ENCODE measurements around the gene ANHX.

ANHX gene

GRCh38 chr12:133180669-133181068 is 55.0 kb downstream of the ANHX start:
- TF ChIP-seq CEBPB (IDR thresholded peaks at IDR 0.05) (peak; percentile 18; the same call in 1 of the 2 replicates), CREB1 (IDR thresholded peaks at IDR 0.05; ENCODE audit: low read depth) (no peak)

DNA sequence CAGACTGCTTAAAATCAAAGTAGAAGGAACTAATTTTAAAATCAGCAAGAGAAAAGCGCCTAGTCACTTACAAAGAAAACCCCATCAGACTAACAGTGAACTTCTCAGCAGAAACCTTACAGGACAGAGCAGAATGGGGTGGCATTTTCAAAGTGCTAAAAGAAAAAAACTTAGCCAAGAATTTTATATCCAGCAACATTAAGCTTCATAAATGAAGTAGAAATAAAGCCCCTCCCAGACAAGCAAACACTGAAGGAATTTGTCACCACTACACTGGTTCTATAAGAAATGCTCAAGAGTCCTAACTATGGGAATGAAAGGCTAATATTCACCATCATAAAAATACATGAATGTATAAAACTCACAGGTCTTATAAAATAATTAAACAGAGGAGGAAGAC is 60.8 kb downstream of the ANHX start:
- TF ChIP-seq TAF1 (IDR thresholded peaks at IDR 0.05; ENCODE audit: low read depth), result no peak
- TF ChIP-seq USF1 (IDR thresholded peaks at IDR 0.05), result no peak
- no peak for TF ChIP-seq YY1 (IDR thresholded peaks at IDR 0.05; ENCODE audit: low read depth)
- TF ChIP-seq CREB1 (IDR thresholded peaks at IDR 0.05; ENCODE audit: low read depth), result no peak
- no peak for TF ChIP-seq EP300 (IDR thresholded peaks at IDR 0.05; ENCODE audit: borderline replicate concordance)
- no peak for TF ChIP-seq TCF12 (IDR thresholded peaks at IDR 0.05; ENCODE audit: low read depth)
- no peak for TF ChIP-seq RAD21 (IDR thresholded peaks at IDR 0.05; ENCODE audit: low read depth)
- TF ChIP-seq CEBPB (IDR thresholded peaks at IDR 0.05), result no peak
- TF ChIP-seq NFIC (IDR thresholded peaks at IDR 0.05), result no peak
- no peak for TF ChIP-seq REST (IDR thresholded peaks at IDR 0.05; ENCODE audit: low read depth)
- no peak for TF ChIP-seq MAX (IDR thresholded peaks at IDR 0.05)
- no peak for TF ChIP-seq TEAD4 (IDR thresholded peaks at IDR 0.05)
- TF ChIP-seq EGR1 (IDR thresholded peaks at IDR 0.05), result no peak
- TF ChIP-seq FOXM1 (IDR thresholded peaks at IDR 0.05; ENCODE audit: borderline replicate concordance, low read depth), result no peak
- no peak for TF ChIP-seq ZBTB7A (IDR thresholded peaks at IDR 0.05; ENCODE audit: low read depth)

- no peak for TF ChIP-seq ZBTB7A (IDR thresholded peaks at IDR 0.05; ENCODE audit: low read depth)
- TF ChIP-seq USF1 (IDR thresholded peaks at IDR 0.05), result no peak
- no peak for TF ChIP-seq NFIC (IDR thresholded peaks at IDR 0.05)
- no peak for TF ChIP-seq YY1 (IDR thresholded peaks at IDR 0.05; ENCODE audit: low read depth)
- TF ChIP-seq CREB1 (IDR thresholded peaks at IDR 0.05; ENCODE audit: low read depth), result no peak
- TF ChIP-seq CEBPB (IDR thresholded peaks at IDR 0.05), result no peak
- no peak for TF ChIP-seq EGR1 (IDR thresholded peaks at IDR 0.05)
Measured at GRCh38 chr12:133172491-133172890, 63.2 kb downstream of the ANHX start.

Data from Ishikawa (cell line).